Brain microvascular endothelial cell (primary cell): ENCODE measurements around the gene UBALD1.
A peak's percentile ranks its signal among the peaks of the same experiment; 100 is the strongest.

Source experiments
- DNase-seq: peaks from one replicate; pipeline ENCODE4 v3.0.0-alpha.2; 2020
- H3K27ac ChIP-seq: fragments of 250-450 bp; sonication (Bioruptor Pico); 2 replicates; pipeline ENCODE4 v1.5.1; 2020; ENCODE audit warnings: mild to moderate bottlenecking, moderate library complexity
- H3K27me3 ChIP-seq: fragments of 250-450 bp; sonication (Bioruptor Pico); replicated peaks from 2 replicates; pipeline ENCODE4 v1.5.1; 2020; ENCODE audit warnings: mild to moderate bottlenecking
- H3K36me3 ChIP-seq: fragments of 250-450 bp; sonication (Bioruptor Pico); replicated peaks from 2 replicates; pipeline ENCODE4 v1.5.1; 2020; ENCODE audit warnings: mild to moderate bottlenecking
- H3K4me3 ChIP-seq: 2 replicates; pipeline ENCODE4 v1.5.1; 2011; ENCODE audit warnings: low read depth, mild to moderate bottlenecking, control low read depth, low read length, moderate library complexity
- CTCF ChIP-seq: IDR thresholded peaks from 2 replicates; pipeline ENCODE4 v1.5.1; 2011; ENCODE audit warnings: low read depth, mild to moderate bottlenecking, moderate library complexity, low read length, control low read depth, inconsistent platforms; ENCODE audit errors: missing control alignments
- in situ Hi-C: cut with HindIII; loops from 2 replicates; pipeline ENCODE4 v1.10.0; 2017; ENCODE audit warnings: low sequenced_read_pairs, low pct_ligation_motif_present

UBALD1 gene

GRCh38 chr16:4614571-4615383 lies at the start of gene UBALD1:
UBALD1 (minus strand) TSS chr16:4614888; CDS start chr16:4614797, 91 bp downstream.
- in situ Hi-C loops: no loop called here
- Histone ChIP-seq H3K36me3 (peaks cover 2% of the 10 kb centered on the region), H3K27me3 (no peaks in the 10 kb centered on the region), H3K27ac (peak within 1 kb of the TSS; percentile 88), H3K4me3 (peak within 1 kb of the TSS; percentile 67)
- peak; percentile 86 for DNase-seq
- TF ChIP-seq CTCF: no peak

- Histone ChIP-seq H3K27me3 (no peaks in the 10 kb centered on the region), H3K27ac (peak overlapping the region; percentile 1), H3K4me3 (no peak overlapping the region), H3K36me3 (peaks cover 44% of the 10 kb centered on the region)
- TF ChIP-seq CTCF: no peak
- DNase-seq: peak; percentile 21
- in situ Hi-C loops: no loop called here
Observed at GRCh38 chr16:4663777-4664465, 49.2 kb upstream of the UBALD1 start.

DNA sequence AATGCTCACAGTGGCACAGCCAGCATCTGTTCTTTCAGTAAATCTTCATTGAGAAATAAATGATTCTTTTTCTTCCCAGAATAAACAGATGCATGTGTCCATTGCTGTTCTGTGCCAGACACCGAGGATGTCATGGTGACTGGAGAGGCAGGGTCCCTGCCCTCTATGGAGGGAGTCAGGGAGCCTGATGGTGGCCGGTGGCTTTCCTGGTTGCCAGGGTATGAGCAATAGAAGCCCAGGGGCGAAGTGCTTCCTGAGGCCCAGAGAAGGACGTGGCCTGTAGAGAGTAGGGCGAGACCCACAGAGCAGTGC lies 48.7 kb upstream of the UBALD1 start:
- Histone ChIP-seq H3K36me3 (peaks cover 43% of the 10 kb centered on the region), H3K4me3 (no peak overlapping the region), H3K27ac (peak overlapping the region; percentile 1), H3K27me3 (no peaks in the 10 kb centered on the region)
- in situ Hi-C loops: no loop called here
- peak; percentile 6 for DNase-seq
- no peak for TF ChIP-seq CTCF

DNA sequence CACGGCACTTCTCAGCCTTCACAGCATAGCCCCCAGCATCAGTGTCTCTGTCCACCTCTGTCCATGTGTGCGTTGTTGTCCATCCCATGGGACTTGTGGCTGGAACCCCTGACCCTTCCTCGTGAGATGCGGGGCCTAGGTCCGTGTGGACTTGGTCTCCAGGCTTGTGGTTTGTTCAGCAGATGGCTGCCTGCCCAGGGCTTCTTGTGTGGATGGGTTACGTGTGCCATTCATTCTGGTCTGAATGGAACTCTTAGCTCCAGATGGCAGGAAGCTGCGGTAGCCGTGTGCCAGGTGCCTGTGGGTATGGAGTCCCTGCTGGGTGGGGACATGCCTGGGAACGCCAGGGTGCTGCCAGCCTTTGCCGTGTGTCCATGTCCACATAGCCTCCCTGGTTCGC lies 47.0 kb upstream of the UBALD1 start:
- no peak for TF ChIP-seq CTCF
- peaks cover 38% of the 10 kb centered on the region for H3K36me3 ChIP-seq
- H3K27me3 ChIP-seq: no peaks in the 10 kb centered on the region
- in situ Hi-C loops: no loop called here
- no peak overlapping the region for H3K27ac ChIP-seq
- DNase-seq: no peak
- H3K4me3 ChIP-seq: no peak overlapping the region

DNA sequence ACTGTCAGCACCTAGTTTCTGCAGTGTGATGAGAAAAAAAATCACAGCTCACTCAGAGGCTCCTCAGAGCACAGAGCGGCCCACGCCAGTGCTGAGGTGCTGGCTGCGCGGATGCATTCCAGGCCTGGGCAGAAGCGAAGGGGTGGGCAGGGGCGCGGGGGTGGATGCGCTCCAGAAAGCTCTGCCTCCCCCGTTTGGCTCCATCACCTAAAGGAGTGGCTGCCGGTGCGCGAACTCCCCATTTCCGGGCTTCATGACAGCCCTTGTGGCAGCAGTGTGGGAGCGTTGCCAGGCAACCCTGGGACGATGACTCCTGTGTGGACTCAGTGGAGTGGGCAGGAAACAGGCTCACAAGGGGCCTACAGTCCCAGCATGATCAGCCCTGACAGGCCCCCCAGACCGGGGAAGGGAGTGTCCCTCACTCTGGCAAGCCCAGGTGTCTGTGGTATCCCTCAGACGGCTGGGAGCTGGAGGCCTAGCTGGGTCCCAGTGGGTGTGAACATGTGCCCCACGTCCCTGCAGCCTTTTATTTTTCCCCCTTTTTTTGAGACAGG lies 45.8 kb upstream of the UBALD1 start:
- DNase-seq: peak; percentile 65
- no peak for TF ChIP-seq CTCF
- Histone ChIP-seq H3K36me3 (peaks cover 31% of the 10 kb centered on the region), H3K27me3 (no peaks in the 10 kb centered on the region), H3K4me3 (no peak overlapping the region), H3K27ac (no peak overlapping the region)
- in situ Hi-C loops: no loop called here
